WTC11 (cell line): Measurements from ENCODE around the gene NAALADL2. TPM values are rescaled to one million over a fixed set of nuclear protein-coding genes. Genes with fewer than 3 reads are reported as not detected.

Experiments used
- ATAC-seq: fragments of 200-7000 bp; cut with Tn5 transposase; 2 replicates; pipeline ENCODE4 v1.10.0; 2021; ENCODE audit warnings: mild to moderate bottlenecking, moderate library complexity
- CTCF ChIA-PET: fragments of 300-600 bp; sonication (Branson Sonifier 250); formaldehyde crosslinking; loops from one replicate; lab custom pipeline; 2021; ENCODE audit warnings: antibody characterized with exemption; lab: Charles Lee
- POLR2A ChIA-PET: fragments of 350-600 bp; sonication (Branson Sonifier 250); formaldehyde crosslinking; loops from one replicate; lab custom pipeline; 2021; ENCODE audit warnings: antibody characterized with exemption; lab: Charles Lee
- DNase-seq: peaks from one replicate; pipeline ENCODE4 v3.0.0; 2021; ENCODE audit warnings: low spot score
- H3K27ac Mint-ChIP-seq: 2 replicates; pipeline ENCODE4 v1.8.0; 2021; ENCODE audit warnings: mixed read lengths
- H3K27me3 Mint-ChIP-seq: 2 replicates; pipeline ENCODE4 v1.8.0; 2021; ENCODE audit warnings: low read depth, mild to moderate bottlenecking, moderate library complexity, mixed read lengths
- H3K36me3 Mint-ChIP-seq: 2 replicates; pipeline ENCODE4 v1.8.0; 2021; ENCODE audit warnings: mixed read lengths
- H3K4me1 Mint-ChIP-seq: 2 replicates; pipeline ENCODE4 v1.8.0; 2022; ENCODE audit warnings: mixed read lengths
- H3K4me3 Mint-ChIP-seq: 2 replicates; pipeline ENCODE4 v1.8.0; 2021; ENCODE audit warnings: mild to moderate bottlenecking, moderate library complexity, mixed read lengths
- H3K9me3 Mint-ChIP-seq: 2 replicates; pipeline ENCODE4 v1.8.0; 2021; ENCODE audit warnings: mixed read lengths
- AR ChIP-seq: fragments of 250-450 bp; sonication (Bioruptor Pico); IDR thresholded peaks from 2 replicates; pipeline ENCODE4 v1.9.0; 2021; ENCODE audit warnings: mild to moderate bottlenecking
- ATF2 ChIP-seq: sonication (generic); formaldehyde crosslinking; IDR thresholded peaks from 2 replicates; pipeline ENCODE4 v1.8.1; 2022; ENCODE audit warnings: low read depth, missing genetic modification reagents, borderline replicate concordance
- ELF4 ChIP-seq: sonication (generic); formaldehyde crosslinking; IDR thresholded peaks from 2 replicates; pipeline ENCODE4 v1.8.1; 2022; ENCODE audit warnings: low read depth, mild to moderate bottlenecking, moderate library complexity, missing genetic modification reagents
- GABPB1 ChIP-seq: sonication (generic); formaldehyde crosslinking; IDR thresholded peaks from 2 replicates; pipeline ENCODE4 v1.8.1; 2023; ENCODE audit warnings: mild to moderate bottlenecking, missing genetic modification reagents
- MLX ChIP-seq: sonication (generic); formaldehyde crosslinking; IDR thresholded peaks from 2 replicates; pipeline ENCODE4 v1.8.1; 2023; ENCODE audit warnings: mild to moderate bottlenecking, missing genetic modification reagents, moderate library complexity
- NFYB ChIP-seq: sonication (generic); formaldehyde crosslinking; conservative IDR thresholded peaks from 2 replicates; pipeline ENCODE4 v1.8.0; 2022; ENCODE audit warnings: low read depth, missing genetic modification reagents
- NR3C1 ChIP-seq: sonication (generic); formaldehyde crosslinking; conservative IDR thresholded peaks from 2 replicates; pipeline ENCODE4 v1.8.1; 2023; ENCODE audit warnings: low read depth, mild to moderate bottlenecking, missing genetic modification reagents
- SMAD3 ChIP-seq: sonication (generic); formaldehyde crosslinking; IDR thresholded peaks from 2 replicates; pipeline ENCODE4 v1.8.0; 2022; ENCODE audit warnings: missing genetic modification reagents, mild to moderate bottlenecking, borderline replicate concordance
- TEAD4 ChIP-seq: sonication (generic); formaldehyde crosslinking; IDR thresholded peaks from 2 replicates; pipeline ENCODE4 v1.8.0; 2022; ENCODE audit warnings: mild to moderate bottlenecking, missing genetic modification reagents
- TP53 ChIP-seq: sonication (generic); formaldehyde crosslinking; IDR thresholded peaks from 2 replicates; pipeline ENCODE4 v1.8.1; 2023; ENCODE audit warnings: mild to moderate bottlenecking, missing genetic modification reagents
- ZNF263 ChIP-seq: sonication (generic); formaldehyde crosslinking; IDR thresholded peaks from 2 replicates; pipeline ENCODE4 v1.8.1; 2022; ENCODE audit warnings: low read depth, mild to moderate bottlenecking, moderate library complexity, missing genetic modification reagents
- ZNF423 ChIP-seq: fragments of 250-450 bp; sonication (Bioruptor Pico); IDR thresholded peaks from 2 replicates; pipeline ENCODE4 v2.1.2; 2022; ENCODE audit warnings: mild to moderate bottlenecking, moderate library complexity
- ZNF425 ChIP-seq: fragments of 250-450 bp; sonication (Bioruptor Pico); conservative IDR thresholded peaks from 2 replicates; pipeline ENCODE4 v1.9.0; 2021; ENCODE audit warnings: mild to moderate bottlenecking
- ZNF512 ChIP-seq: sonication (generic); formaldehyde crosslinking; IDR thresholded peaks from 2 replicates; pipeline ENCODE4 v1.8.1; 2022; ENCODE audit warnings: missing genetic modification reagents, borderline replicate concordance
- total RNA-seq: library from RNA; stranded (reverse); gene quantifications from 3 replicates; pipeline ENCODE4 v1.2.3, GENCODE V29; 2021

Gene NAALADL2
- total RNA-seq, 1 experiment from 2014 or later: 1.2 TPM

- ATAC-seq (no peak), DNase-seq (no peak)
- ChIA-PET POLR2A (no interaction called here), CTCF (interaction anchor here (0.5 kb wide), 1 partner anchor 809 kb away, joined by 3 read pairs; no protein-coding TSS in a partner anchor)
- Mint-ChIP-seq H3K27ac (no peak overlapping the region; the same call in 1 of the 2 replicates), H3K36me3 (no peaks in the 10 kb centered on the region), H3K27me3 (no peaks in the 10 kb centered on the region), H3K4me1 (no peaks in the 10 kb centered on the region), H3K4me3 (no peak overlapping the region), H3K9me3 (no peaks in the 10 kb centered on the region)
- no peak for TF ChIP-seq ZNF425 (CRISPR knock-in tag)
- TF ChIP-seq TP53 (CRISPR knock-in tag): no peak
- no peak for TF ChIP-seq ZNF512
- no peak for TF ChIP-seq ZNF423 (CRISPR knock-in tag)
- no peak for TF ChIP-seq ATF2 (CRISPR knock-in tag)
- TF ChIP-seq GABPB1: no peak
- no peak for TF ChIP-seq NR3C1 (CRISPR knock-in tag)
- TF ChIP-seq ZNF263 (CRISPR knock-in tag): no peak
- TF ChIP-seq AR (CRISPR knock-in tag): no peak
- no peak for TF ChIP-seq SMAD3 (CRISPR knock-in tag)
- TF ChIP-seq NFYB: no peak
- no peak for TF ChIP-seq TEAD4
Measured at GRCh38 chr3:175672119-175672689, 813.1 kb downstream of the NAALADL2 start.

- ATAC-seq (no peak), DNase-seq (no peak)
- CTCF ChIA-PET: no interaction called here
- POLR2A ChIA-PET: no interaction called here
- H3K27me3 Mint-ChIP-seq: no peaks in the 10 kb centered on the region
- H3K4me1 Mint-ChIP-seq: peaks cover 10% of the 10 kb centered on the region
- peaks cover 26% of the 10 kb centered on the region for H3K36me3 Mint-ChIP-seq
- H3K4me3 Mint-ChIP-seq: no peak overlapping the region
- TF ChIP-seq ELF4 (CRISPR knock-in tag) (no peak), MLX (CRISPR knock-in tag) (no peak)
- H3K9me3 Mint-ChIP-seq: peaks cover 31% of the 10 kb centered on the region
- no peak overlapping the region for H3K27ac Mint-ChIP-seq
Measured at GRCh38 chr3:175679568-175679967, 820.4 kb downstream of the NAALADL2 start.
